A673 (cell line): ENCODE results near the gene GMPR.

ENCODE experiments used
- CTCF ChIP-seq: fragments of 300-800, 200-600 bp; sonication (generic); conservative IDR thresholded peaks from 2 replicates; pipeline ENCODE4 v1.5.1; 2017; ENCODE audit warnings: low read depth, mild to moderate bottlenecking, antibody characterized with exemption, low read length, moderate library complexity, mixed read lengths
- EZH2 ChIP-seq: fragments of 200-600 bp; sonication (generic); IDR thresholded peaks from 2 replicates; pipeline ENCODE4 v1.6.1; 2017; ENCODE audit warnings: borderline replicate concordance, low read depth, mild to moderate bottlenecking, mixed read lengths, antibody characterized with exemption, low read length; ENCODE audit not compliant: poor library complexity, severe bottlenecking

DNA sequence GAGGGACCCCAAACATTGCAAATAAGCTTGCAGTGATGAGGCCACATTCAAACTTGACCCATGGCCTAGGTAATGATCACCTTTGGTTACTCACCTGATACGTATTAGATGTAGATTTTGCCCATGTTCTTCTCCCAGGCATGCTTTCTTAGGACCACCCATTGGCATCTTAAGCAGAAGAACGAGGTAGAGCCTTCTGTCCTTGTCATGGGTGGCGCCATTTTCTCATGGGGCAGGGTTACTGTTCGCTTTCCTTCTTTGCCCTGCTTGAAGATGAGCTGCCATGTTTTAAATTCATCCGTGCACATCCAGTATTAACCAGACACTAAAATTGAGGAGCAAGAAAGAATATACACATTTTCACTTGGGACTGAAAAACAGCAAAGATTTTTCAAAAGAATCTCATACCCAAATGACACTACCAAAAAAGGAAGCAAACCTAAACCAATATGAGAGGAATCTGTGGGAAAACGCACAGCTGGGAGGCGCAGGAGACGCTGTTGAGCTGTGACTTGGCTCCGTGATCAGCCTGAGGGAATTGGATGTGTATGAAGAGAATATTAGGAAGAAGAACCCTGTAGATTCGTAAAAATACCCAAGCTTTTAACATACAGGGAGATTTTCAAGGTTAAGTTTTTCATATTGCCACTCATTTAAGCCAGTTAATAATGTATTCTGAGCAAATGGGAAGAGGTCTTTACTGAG lies 36.6 kb downstream of the GMPR start:
- TF ChIP-seq CTCF (no peak), EZH2 (no peak)
